ENCODE results near the gene NTN3. TPM values are rescaled to one million over a fixed set of nuclear protein-coding genes. Genes with fewer than 3 reads are reported as not detected.
"Not testable (repeated sequence)": the region's sequence is repeated elsewhere in the genome, so short reads cannot be mapped to it uniquely, and the experiment has no call there.

Gene NTN3
- total RNA-seq, 1 donor, result under 0.01 TPM

- no peak for DNase-seq (ENCODE audit: low read depth in 2 of 3, low spot score in 2 of 3)
These were observed 5.6 kb downstream of the NTN3 start for GRCh38 chr16:2476741-2477140.

GRCh38 chr16:2477327-2477726, 6.2 kb downstream of the NTN3 start:
- DNase-seq (ENCODE audit: low read depth in 2 of 3, low spot score in 2 of 3), result no peak

GRCh38 chr16:2478279-2478678, 7.2 kb downstream of the NTN3 start:
- DNase-seq (ENCODE audit: low read depth in 2 of 3, low spot score in 2 of 3), result no peak

GRCh38 chr16:2479996-2480395, 8.9 kb downstream of the NTN3 start:
- not testable (repeated sequence) for DNase-seq (ENCODE audit: low read depth in 2 of 3, low spot score in 2 of 3)

- DNase-seq (ENCODE audit: low read depth in 2 of 3, low spot score in 2 of 3), result no peak
These were observed 9.9 kb downstream of the NTN3 start for GRCh38 chr16:2480948-2481347.

GRCh38 chr16:2481676-2482075, 10.6 kb downstream of the NTN3 start:
- no peak for DNase-seq (ENCODE audit: low read depth in 2 of 3, low spot score in 2 of 3)

GRCh38 chr16:2482249-2482648, 11.2 kb downstream of the NTN3 start:
- DNase-seq (ENCODE audit: low read depth in 2 of 3, low spot score in 2 of 3), result no peak

- DNase-seq (ENCODE audit: low read depth in 2 of 3, low spot score in 2 of 3), result no peak
These were observed 11.8 kb downstream of the NTN3 start for GRCh38 chr16:2482708-2483534.

GRCh38 chr16:2483939-2484897, 13.1 kb downstream of the NTN3 start:
- DNase-seq (ENCODE audit: low read depth in 2 of 3, low spot score in 2 of 3), result no peak

- DNase-seq (ENCODE audit: low read depth in 2 of 3, low spot score in 2 of 3), result no peak
These were observed 13.9 kb downstream of the NTN3 start for GRCh38 chr16:2484898-2485508.

- DNase-seq (ENCODE audit: low read depth in 2 of 3, low spot score in 2 of 3), result no peak
These were observed 14.9 kb downstream of the NTN3 start for GRCh38 chr16:2485811-2486507.

- DNase-seq (ENCODE audit: low read depth in 2 of 3, low spot score in 2 of 3), result peak; percentile 54 to 82 (median 82)
These were observed 15.8 kb downstream of the NTN3 start for GRCh38 chr16:2486645-2487516.

- DNase-seq (ENCODE audit: low read depth in 2 of 3, low spot score in 2 of 3), result no peak
These were observed 16.4 kb downstream of the NTN3 start for GRCh38 chr16:2487517-2487842.

- peak in 2 of 3 donors; percentile 81 to 86 for DNase-seq (ENCODE audit: low read depth in 2 of 3, low spot score in 2 of 3)
These were observed 16.9 kb downstream of the NTN3 start for GRCh38 chr16:2487903-2488531.

- no peak for DNase-seq (ENCODE audit: low read depth in 2 of 3, low spot score in 2 of 3)
These were observed 18.5 kb downstream of the NTN3 start for GRCh38 chr16:2489581-2489980.

GRCh38 chr16:2490190-2491105, 19.4 kb downstream of the NTN3 start:
- no peak for DNase-seq (ENCODE audit: low read depth in 2 of 3, low spot score in 2 of 3)

GRCh38 chr16:2492292-2492691, 21.2 kb downstream of the NTN3 start:
- DNase-seq (ENCODE audit: low read depth in 2 of 3, low spot score in 2 of 3), result no peak

GRCh38 chr16:2493605-2494004, 22.5 kb downstream of the NTN3 start:
- no peak for DNase-seq (ENCODE audit: low read depth in 2 of 3, low spot score in 2 of 3)
